SU-DHL-6 (cell line): ENCODE data around the gene ALKBH6.

Experiments used
- H2AFZ ChIP-seq: fragments of 200-600 bp; sonication (generic); 2 replicates; pipeline ENCODE4 v1.6.1; 2014; ENCODE audit warnings: low read depth, mild to moderate bottlenecking, moderate library complexity, mixed read lengths, antibody characterized with exemption, low read length; ENCODE audit not compliant: severe bottlenecking
- H3F3A ChIP-seq: fragments of 200-600 bp; shearing (Covaris generic); 2 replicates; pipeline ENCODE4 v1.6.0; 2016; ENCODE audit warnings: antibody characterized with exemption, mild to moderate bottlenecking; ENCODE audit not compliant: insufficient read depth
- H3K27ac ChIP-seq: fragments of 200-600 bp; sonication (generic); 2 replicates; pipeline ENCODE4 v1.5.1; 2016; ENCODE audit warnings: low read depth, mild to moderate bottlenecking, low read length, moderate library complexity, mixed read lengths
- H3K27me3 ChIP-seq: fragments of 200-600 bp; sonication (generic), shearing (Covaris generic); 2 replicates; pipeline ENCODE4 v1.6.0; 2014; ENCODE audit warnings: mild to moderate bottlenecking, low read length
- H3K36me3 ChIP-seq: fragments of 200-600 bp; sonication (generic); 2 replicates; pipeline ENCODE4 v1.6.1; 2014; ENCODE audit warnings: mild to moderate bottlenecking, low read length, mixed read lengths
- H3K4me2 ChIP-seq: fragments of 300-600, 200-600 bp; shearing (Covaris generic), sonication (generic); 2 replicates; pipeline ENCODE4 v1.6.0; 2014; ENCODE audit warnings: low read length, low read depth, mild to moderate bottlenecking; ENCODE audit not compliant: poor library complexity, severe bottlenecking
- H3K4me3 ChIP-seq: fragments of 200-600 bp; sonication (generic); 2 replicates; pipeline ENCODE4 v1.5.1; 2014; ENCODE audit warnings: antibody characterized with exemption, low read length, mild to moderate bottlenecking, mixed read lengths; ENCODE audit not compliant: insufficient read depth, poor library complexity, severe bottlenecking
- H3K79me2 ChIP-seq: fragments of 200-600 bp; sonication (generic); 2 replicates; pipeline ENCODE4 v1.6.1; 2014; ENCODE audit warnings: mild to moderate bottlenecking, low read length, moderate library complexity; ENCODE audit not compliant: insufficient read depth
- H3K9ac ChIP-seq: fragments of 200-600 bp; sonication (generic); 2 replicates; pipeline ENCODE4 v1.7.0; 2014; ENCODE audit warnings: mild to moderate bottlenecking, low read length
- H3K9me2 ChIP-seq: fragments of 200-600 bp; sonication (generic); replicated peaks from 2 replicates; pipeline ENCODE4 v1.6.1; 2014; ENCODE audit warnings: low read length; ENCODE audit not compliant: insufficient read depth
- H3K9me3 ChIP-seq: fragments of 200-600 bp; sonication (generic); 2 replicates; pipeline ENCODE4 v1.6.1; 2014; ENCODE audit warnings: low read length, mixed read lengths; ENCODE audit not compliant: insufficient read depth
- H4K20me1 ChIP-seq: fragments of 200-600 bp; sonication (generic); 2 replicates; pipeline ENCODE4 v1.6.1; 2014; ENCODE audit warnings: low read depth, mild to moderate bottlenecking, antibody characterized with exemption, low read length, moderate library complexity, mixed read lengths
- EZH2phosphoT487 ChIP-seq: fragments of 200-600 bp; sonication (generic), shearing (Covaris generic); conservative IDR thresholded peaks from 2 replicates; pipeline ENCODE4 v1.6.1; 2018; ENCODE audit warnings: mild to moderate bottlenecking, antibody characterized with exemption, low read length, moderate library complexity, mixed read lengths
- TF ChIP-seq, protein P1 (sequence below): fragments of 200-600 bp; sonication (generic); IDR thresholded peaks from one replicate; pipeline ENCODE4 v1.5.1; 2017; ENCODE audit warnings: antibody characterized with exemption, mild to moderate bottlenecking, low read length, moderate library complexity; ENCODE audit not compliant: insufficient read depth, poor library complexity, severe bottlenecking

Gene ALKBH6

DNA sequence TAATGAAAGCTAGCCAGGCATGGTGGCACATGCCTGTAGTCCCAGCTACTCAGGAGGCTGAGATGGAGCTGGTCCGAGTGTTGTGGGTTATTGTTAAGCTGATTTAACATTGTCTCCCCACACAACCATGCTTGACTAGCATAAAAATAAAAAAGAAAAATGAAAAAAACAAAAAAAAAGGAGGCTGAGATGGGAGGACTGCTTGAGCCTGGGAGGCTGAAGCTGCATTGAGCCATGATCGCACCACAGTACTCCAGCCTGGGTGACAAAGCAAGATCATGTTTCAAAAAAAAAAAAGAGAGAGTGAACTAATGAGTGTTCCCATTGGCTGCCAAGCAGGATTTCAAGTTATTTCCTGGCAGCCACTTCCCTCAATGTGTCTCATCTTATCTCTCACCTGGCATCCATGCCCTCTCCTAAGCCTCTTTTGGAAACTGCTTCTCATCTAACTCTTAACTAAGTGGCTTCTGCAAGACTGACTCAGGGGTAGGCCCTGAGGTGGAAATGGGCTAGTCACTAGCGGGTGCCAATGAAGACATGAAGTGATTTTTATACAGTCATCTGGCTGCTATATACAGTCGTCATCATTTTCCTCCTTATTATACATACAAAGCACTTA lies 35.2 kb upstream of the ALKBH6 start:
- Histone ChIP-seq H3K4me2 (no peak overlapping the region), H3K9me3 (no peaks in the 10 kb centered on the region), H3K27ac (no peak overlapping the region), H3K9me2 (no peaks in the 10 kb centered on the region), H3F3A (peaks cover 14% of the 10 kb centered on the region), H3K79me2 (no peaks in the 10 kb centered on the region; the same call in 1 of the 2 replicates), H3K4me3 (no peak overlapping the region), H4K20me1 (no peaks in the 10 kb centered on the region), H3K27me3 (no peaks in the 10 kb centered on the region), H3K9ac (no peak overlapping the region), H2AFZ (no peak overlapping the region), H3K36me3 (no peaks in the 10 kb centered on the region)
- no peak for TF ChIP-seq EZH2phosphoT487
- TF ChIP-seq, protein P1, sequence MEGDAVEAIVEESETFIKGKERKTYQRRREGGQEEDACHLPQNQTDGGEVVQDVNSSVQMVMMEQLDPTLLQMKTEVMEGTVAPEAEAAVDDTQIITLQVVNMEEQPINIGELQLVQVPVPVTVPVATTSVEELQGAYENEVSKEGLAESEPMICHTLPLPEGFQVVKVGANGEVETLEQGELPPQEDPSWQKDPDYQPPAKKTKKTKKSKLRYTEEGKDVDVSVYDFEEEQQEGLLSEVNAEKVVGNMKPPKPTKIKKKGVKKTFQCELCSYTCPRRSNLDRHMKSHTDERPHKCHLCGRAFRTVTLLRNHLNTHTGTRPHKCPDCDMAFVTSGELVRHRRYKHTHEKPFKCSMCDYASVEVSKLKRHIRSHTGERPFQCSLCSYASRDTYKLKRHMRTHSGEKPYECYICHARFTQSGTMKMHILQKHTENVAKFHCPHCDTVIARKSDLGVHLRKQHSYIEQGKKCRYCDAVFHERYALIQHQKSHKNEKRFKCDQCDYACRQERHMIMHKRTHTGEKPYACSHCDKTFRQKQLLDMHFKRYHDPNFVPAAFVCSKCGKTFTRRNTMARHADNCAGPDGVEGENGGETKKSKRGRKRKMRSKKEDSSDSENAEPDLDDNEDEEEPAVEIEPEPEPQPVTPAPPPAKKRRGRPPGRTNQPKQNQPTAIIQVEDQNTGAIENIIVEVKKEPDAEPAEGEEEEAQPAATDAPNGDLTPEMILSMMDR, result no peak

DNA sequence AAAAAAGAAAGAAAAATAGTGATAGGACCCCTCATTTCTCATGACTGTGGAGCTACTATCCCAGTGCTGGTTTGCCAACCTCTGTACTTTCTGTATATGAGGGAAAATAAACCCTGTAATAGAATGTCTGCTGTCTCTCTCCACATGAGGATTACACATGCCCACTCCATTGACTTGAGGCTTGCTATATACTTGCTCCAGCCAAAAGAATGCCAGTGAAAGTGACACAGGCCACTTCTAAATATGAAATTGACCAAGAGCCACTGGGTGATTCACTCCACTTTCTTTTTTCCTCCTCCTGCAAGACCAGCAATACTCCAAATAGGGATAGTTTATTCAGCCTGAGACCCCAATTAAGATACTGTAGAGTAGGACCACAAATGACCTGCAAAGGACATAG lies 33.8 kb upstream of the ALKBH6 start:
- Histone ChIP-seq H3K27ac (no peak overlapping the region), H3K9me2 (no peaks in the 10 kb centered on the region), H2AFZ (no peak overlapping the region), H3K9me3 (no peaks in the 10 kb centered on the region), H3K79me2 (no peaks in the 10 kb centered on the region; the same call in 1 of the 2 replicates), H3F3A (0 out of 2 replicates have a peak, but pooled peaks cover 4% of the 10 kb centered on the region), H3K27me3 (no peaks in the 10 kb centered on the region), H3K36me3 (no peaks in the 10 kb centered on the region), H3K9ac (no peak overlapping the region), H3K4me3 (no peak overlapping the region), H3K4me2 (no peak overlapping the region), H4K20me1 (no peaks in the 10 kb centered on the region)
- no peak for TF ChIP-seq EZH2phosphoT487

DNA sequence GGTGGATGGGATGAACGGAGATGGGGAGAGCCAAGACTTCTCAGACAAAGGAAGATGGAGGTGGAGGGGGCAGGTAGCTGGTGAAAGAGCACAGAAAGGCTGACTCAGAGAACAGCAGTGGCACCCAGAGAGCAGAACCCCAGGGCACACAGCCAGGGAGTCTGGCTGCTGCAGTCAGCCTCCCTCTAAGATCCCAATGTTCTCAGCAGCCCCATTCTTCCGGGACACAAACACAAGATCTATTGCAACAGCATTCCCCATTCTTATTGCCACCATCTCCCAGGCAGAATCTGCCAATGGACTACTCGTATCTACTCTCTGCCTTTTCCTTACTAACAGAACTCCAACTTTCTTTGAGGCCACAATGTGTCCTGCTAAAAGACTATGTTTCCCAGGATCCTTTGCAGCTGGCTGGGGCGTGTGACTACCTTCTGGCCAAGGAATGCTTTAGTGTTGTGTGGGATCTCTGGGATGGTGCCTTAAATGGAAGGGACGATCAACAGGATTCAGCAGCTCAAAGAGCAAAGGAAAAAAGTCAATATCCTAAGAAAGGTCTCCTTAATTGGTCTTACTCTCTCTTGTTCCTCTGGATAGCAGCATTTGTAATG lies 32.5 kb upstream of the ALKBH6 start:
- Histone ChIP-seq H3K9me2 (no peaks in the 10 kb centered on the region), H3K27ac (no peak overlapping the region), H3K4me2 (no peak overlapping the region), H3K4me3 (no peak overlapping the region), H3K9ac (no peak overlapping the region), H3K27me3 (no peaks in the 10 kb centered on the region), H3K36me3 (no peaks in the 10 kb centered on the region), H2AFZ (no peak overlapping the region), H3F3A (no peaks in the 10 kb centered on the region), H4K20me1 (no peaks in the 10 kb centered on the region), H3K79me2 (no peaks in the 10 kb centered on the region), H3K9me3 (no peaks in the 10 kb centered on the region)
- TF ChIP-seq, protein P1, result no peak
- no peak for TF ChIP-seq EZH2phosphoT487

- Histone ChIP-seq H2AFZ (no peak overlapping the region), H3K79me2 (no peaks in the 10 kb centered on the region), H3K4me3 (no peak overlapping the region), H3K9me3 (no peaks in the 10 kb centered on the region), H3K36me3 (no peaks in the 10 kb centered on the region), H3K27ac (no peak overlapping the region), H3K9ac (no peak overlapping the region), H3F3A (no peaks in the 10 kb centered on the region), H3K4me2 (no peak overlapping the region), H3K27me3 (no peaks in the 10 kb centered on the region), H4K20me1 (no peaks in the 10 kb centered on the region), H3K9me2 (no peaks in the 10 kb centered on the region)
- TF ChIP-seq, protein P1, result no peak
- no peak for TF ChIP-seq EZH2phosphoT487
These were observed 29.9 kb upstream of the ALKBH6 start for GRCh38 chr19:36043952-36044351.
